HEK293 (cell line): ENCODE measurements around the gene TLK1.

Experiments used
- PRDM1 ChIP-seq: fragments of 450-650 bp; formaldehyde crosslinking; IDR thresholded peaks from 2 replicates; pipeline ENCODE4; 2016; ENCODE audit warnings: missing biosample characterization, missing genetic modification characterization
- REST ChIP-seq: fragments of 450-650 bp; formaldehyde crosslinking; IDR thresholded peaks from 2 replicates; pipeline ENCODE4 v1.5.1; 2016; ENCODE audit warnings: missing biosample characterization, missing genetic modification characterization
- TCF7L2 ChIP-seq: IDR thresholded peaks from 2 replicates; pipeline ENCODE4 v1.6.1; 2011; ENCODE audit warnings: low read depth, mild to moderate bottlenecking, inconsistent platforms, low read length, moderate library complexity, borderline replicate concordance
- ZNF23 ChIP-seq: fragments of 450-650 bp; formaldehyde crosslinking; IDR thresholded peaks from 2 replicates; pipeline ENCODE4 v1.5.1; 2016; ENCODE audit warnings: missing biosample characterization, missing genetic modification characterization, borderline replicate concordance
- ZNF416 ChIP-seq: fragments of 450-650 bp; formaldehyde crosslinking; IDR thresholded peaks from 2 replicates; pipeline ENCODE4 v1.5.1; 2016; ENCODE audit warnings: missing biosample characterization, missing genetic modification characterization
- ZNF654 ChIP-seq: fragments of 450-650 bp; formaldehyde crosslinking; IDR thresholded peaks from 2 replicates; pipeline ENCODE4 v1.5.1; 2016; ENCODE audit warnings: low read depth, missing biosample characterization, missing genetic modification characterization
- TF ChIP-seq, protein P1 (sequence below): fragments of 450-650 bp; formaldehyde crosslinking; IDR thresholded peaks from 2 replicates; pipeline ENCODE4 v1.5.1; 2016; ENCODE audit warnings: missing biosample characterization, missing genetic modification characterization

DNA sequence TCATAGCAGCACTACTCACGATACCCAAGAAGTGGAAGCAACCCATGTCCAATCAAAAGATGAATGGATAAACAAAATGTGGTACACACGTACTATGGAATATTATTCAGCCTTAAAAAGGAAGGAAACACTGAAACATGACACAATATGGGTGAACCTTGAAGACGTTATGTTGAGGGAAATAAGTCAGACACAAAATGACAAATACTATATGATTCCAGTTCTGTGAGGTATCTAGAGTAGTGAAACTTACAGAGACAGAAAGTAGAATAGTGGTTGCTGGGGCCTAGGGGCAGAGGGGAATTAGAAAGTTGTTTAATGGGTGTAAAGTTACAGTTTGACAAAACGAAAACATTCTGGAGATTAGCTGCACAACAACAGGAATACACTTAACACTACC, 24.7 kb downstream of the TLK1 start:
- TF ChIP-seq PRDM1 (tag by site-specific recombination): no peak
- TF ChIP-seq, protein P1, sequence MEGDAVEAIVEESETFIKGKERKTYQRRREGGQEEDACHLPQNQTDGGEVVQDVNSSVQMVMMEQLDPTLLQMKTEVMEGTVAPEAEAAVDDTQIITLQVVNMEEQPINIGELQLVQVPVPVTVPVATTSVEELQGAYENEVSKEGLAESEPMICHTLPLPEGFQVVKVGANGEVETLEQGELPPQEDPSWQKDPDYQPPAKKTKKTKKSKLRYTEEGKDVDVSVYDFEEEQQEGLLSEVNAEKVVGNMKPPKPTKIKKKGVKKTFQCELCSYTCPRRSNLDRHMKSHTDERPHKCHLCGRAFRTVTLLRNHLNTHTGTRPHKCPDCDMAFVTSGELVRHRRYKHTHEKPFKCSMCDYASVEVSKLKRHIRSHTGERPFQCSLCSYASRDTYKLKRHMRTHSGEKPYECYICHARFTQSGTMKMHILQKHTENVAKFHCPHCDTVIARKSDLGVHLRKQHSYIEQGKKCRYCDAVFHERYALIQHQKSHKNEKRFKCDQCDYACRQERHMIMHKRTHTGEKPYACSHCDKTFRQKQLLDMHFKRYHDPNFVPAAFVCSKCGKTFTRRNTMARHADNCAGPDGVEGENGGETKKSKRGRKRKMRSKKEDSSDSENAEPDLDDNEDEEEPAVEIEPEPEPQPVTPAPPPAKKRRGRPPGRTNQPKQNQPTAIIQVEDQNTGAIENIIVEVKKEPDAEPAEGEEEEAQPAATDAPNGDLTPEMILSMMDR (tag by site-specific recombination): no peak
- no peak for TF ChIP-seq ZNF23 (tag by site-specific recombination)
- no peak for TF ChIP-seq TCF7L2
- TF ChIP-seq REST (tag by site-specific recombination): no peak
- TF ChIP-seq ZNF654 (tag by site-specific recombination): no peak
- TF ChIP-seq ZNF416 (tag by site-specific recombination): no peak
